ENCODE measurements around the gene ZFPL1.

ZFPL1 gene

GRCh38 chr11:65060913-65061408 is 23.1 kb upstream of the ZFPL1 start:
- DNase-seq = no peak

GRCh38 chr11:65063532-65063931 is 20.5 kb upstream of the ZFPL1 start:
- no peak for DNase-seq

- no peak for DNase-seq
Observed at GRCh38 chr11:65064847-65065240, 19.2 kb upstream of the ZFPL1 start.

- no peak for DNase-seq
Observed at GRCh38 chr11:65065851-65066250, 18.2 kb upstream of the ZFPL1 start.

GRCh38 chr11:65066315-65066714 is 17.7 kb upstream of the ZFPL1 start:
- DNase-seq = no peak

- no peak for DNase-seq
Observed at GRCh38 chr11:65066805-65067291, 17.2 kb upstream of the ZFPL1 start.

- DNase-seq = no peak
Observed at GRCh38 chr11:65067446-65067845, 16.6 kb upstream of the ZFPL1 start.

GRCh38 chr11:65069217-65069616 is 14.8 kb upstream of the ZFPL1 start:
- no peak for DNase-seq

- no peak for DNase-seq
Observed at GRCh38 chr11:65071907-65072630, 12.0 kb upstream of the ZFPL1 start.

GRCh38 chr11:65072631-65072966 is 11.4 kb upstream of the ZFPL1 start:
- DNase-seq = no peak

- no peak for DNase-seq
Observed at GRCh38 chr11:65077451-65077850, 6.6 kb upstream of the ZFPL1 start.

- DNase-seq = peak; percentile 46
Observed at GRCh38 chr11:65078151-65078550, 5.9 kb upstream of the ZFPL1 start.

GRCh38 chr11:65078786-65079342 is 5.2 kb upstream of the ZFPL1 start:
- DNase-seq = no peak

- no peak for DNase-seq
Observed at GRCh38 chr11:65083134-65083833, 738 bp upstream of the ZFPL1 start.

- DNase-seq = no peak
Observed at GRCh38 chr11:65084598-65085375, 765 bp downstream of the ZFPL1 start.

GRCh38 chr11:65085446-65085845 is 1.4 kb downstream of the ZFPL1 start:
- DNase-seq = no peak

GRCh38 chr11:65086809-65087208 is 2.8 kb downstream of the ZFPL1 start:
- DNase-seq = no peak

GRCh38 chr11:65087216-65087615 is 3.2 kb downstream of the ZFPL1 start:
- no peak for DNase-seq

- no peak for DNase-seq
Observed at GRCh38 chr11:65087827-65088226, 3.8 kb downstream of the ZFPL1 start.

GRCh38 chr11:65089621-65090020 is 5.6 kb downstream of the ZFPL1 start:
- no peak for DNase-seq

GRCh38 chr11:65090628-65091027 is 6.6 kb downstream of the ZFPL1 start:
- no peak for DNase-seq

- DNase-seq = no peak
Observed at GRCh38 chr11:65095427-65095826, 11.4 kb downstream of the ZFPL1 start.
